Measurements from ENCODE around the gene PLEKHO1.
A peak's percentile ranks its signal among the peaks of the same experiment; 100 is the strongest.

The PLEKHO1 gene

DNA sequence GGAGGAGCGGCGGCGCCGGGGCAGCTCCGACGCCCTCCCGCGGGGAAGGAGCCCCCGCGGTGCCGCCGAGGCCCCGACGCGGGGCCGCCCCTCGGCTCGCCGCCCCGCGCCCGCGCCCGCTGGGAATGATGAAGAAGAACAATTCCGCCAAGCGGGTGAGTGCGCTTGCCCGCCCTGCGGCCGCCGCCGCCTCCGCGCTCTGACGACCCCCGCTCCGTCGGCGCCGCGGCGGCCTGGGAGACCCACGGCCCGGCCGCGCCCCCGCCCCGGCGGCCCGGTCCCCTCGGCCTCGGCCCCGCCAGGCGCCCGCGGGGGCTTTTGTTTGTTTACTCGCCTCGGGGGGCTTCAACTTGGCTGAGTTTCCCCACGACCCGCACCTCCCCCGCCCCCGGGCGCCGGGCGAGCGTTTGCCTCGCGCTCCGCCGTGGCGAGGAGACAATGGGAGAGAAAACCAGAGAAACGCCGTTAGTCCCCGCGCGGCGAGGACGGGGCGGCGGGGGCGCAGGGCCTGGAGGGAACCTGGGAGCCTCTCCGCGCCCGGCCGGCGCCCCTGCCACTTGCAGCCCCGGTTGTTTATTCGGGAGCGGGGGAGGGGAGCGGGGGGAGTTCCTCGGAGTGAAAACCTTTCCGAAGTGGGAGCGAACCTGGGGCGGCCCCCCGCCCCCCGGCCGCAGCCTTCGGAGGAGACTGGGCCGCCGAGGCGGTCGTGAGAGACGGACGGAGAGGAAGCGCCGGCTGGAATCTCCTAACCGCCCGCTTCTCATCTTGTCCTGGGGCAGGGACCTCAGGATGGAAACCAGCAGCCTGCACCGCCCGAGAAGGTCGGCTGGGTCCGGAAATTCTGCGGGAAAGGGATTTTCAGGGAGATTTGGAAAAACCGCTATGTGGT, 661 bp downstream of the PLEKHO1 start:
- DNase-seq, result no peak

GRCh38 chr1:150151291-150152181, 1.8 kb downstream of the PLEKHO1 start:
- no peak for DNase-seq

- no peak for DNase-seq
Observed at GRCh38 chr1:150152182-150152536, 2.4 kb downstream of the PLEKHO1 start.

- no peak for DNase-seq
Observed at GRCh38 chr1:150152772-150153456, 3.2 kb downstream of the PLEKHO1 start.

GRCh38 chr1:150154143-150154542, 4.4 kb downstream of the PLEKHO1 start:
- no peak for DNase-seq

DNA sequence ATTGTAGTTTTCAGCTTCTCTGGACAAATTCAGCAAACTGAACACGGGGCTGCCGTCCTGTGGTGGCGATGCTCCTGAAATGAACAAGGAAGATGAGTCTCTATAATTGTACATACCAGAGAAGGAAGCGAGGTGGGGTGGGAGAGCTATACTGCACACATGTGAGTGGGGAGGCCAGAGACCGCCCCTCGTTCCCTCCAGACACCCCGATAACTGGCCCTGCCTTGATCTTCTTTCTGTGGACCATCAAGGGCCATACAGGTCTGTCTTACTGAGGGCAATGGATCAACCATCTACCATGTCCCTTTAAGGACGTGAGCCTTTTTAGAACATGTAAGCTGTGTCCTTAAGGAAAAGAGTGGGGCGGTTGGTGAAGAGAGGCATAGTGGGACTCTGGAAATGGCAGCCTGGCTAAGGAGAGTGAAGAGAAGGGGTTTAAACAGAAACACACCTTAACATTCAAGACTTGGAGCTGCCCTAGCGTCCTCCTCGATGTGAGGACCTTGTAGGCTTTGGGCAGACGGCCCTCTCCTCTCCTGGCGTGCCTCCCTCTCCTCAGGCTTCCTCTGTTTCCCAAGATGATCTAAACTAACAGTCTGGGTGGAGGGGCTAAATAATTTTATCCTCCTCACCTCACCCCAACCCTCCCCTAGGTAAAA, 5.8 kb downstream of the PLEKHO1 start:
- DNase-seq, result no peak

DNA sequence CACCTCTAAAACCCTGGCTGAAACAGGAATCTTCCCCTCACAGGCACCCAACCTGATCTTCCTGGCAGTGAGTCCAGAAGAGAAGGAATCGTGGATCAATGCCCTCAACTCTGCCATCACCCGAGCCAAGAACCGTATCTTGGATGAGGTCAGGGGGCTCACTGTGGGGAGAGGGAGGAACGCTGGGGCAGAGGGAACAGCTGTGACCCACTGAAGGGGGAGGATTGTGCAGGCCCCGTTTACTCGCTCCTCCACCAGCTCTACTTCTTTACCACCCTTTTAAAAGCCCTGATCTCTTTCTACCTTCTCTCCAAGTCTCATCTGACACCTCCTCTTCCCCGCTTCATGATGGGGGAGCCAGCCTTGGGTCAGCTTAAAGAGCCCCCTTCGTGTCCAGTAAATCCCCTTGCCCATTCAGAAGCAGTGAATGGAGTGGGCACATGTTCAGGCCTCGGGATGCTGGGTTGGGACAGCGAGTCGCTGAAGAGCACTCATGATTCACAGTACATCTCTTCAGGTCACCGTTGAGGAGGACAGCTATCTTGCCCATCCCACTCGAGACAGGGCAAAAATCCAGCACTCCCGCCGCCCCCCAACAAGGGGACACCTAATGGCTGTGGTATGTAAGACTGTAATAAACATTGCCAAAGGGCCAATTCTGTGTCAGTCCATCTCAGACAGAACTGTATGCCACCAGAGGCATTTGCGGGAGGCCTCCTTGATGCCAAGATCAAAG, 7.3 kb downstream of the PLEKHO1 start:
- DNase-seq, result no peak

DNA sequence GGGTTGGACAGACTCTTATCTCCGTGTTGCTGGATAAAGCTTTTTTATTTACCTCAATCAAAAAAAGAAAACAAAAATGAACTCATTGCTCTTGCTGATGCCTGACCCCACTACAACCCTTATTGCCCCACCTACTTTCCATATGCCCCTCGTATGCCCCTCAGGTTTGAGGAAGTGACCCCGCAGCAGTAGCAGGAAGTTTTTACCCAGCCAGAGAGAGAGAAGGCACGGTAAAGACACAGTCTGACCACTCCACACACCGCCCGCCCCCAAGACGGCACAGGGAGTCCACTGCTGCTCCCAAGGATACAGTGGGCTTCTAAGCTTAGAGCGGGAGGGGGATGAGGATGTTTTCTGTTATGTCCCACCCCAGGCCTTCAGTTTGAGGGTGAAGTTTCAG, 9.8 kb downstream of the PLEKHO1 start:
- no peak for DNase-seq

DNA sequence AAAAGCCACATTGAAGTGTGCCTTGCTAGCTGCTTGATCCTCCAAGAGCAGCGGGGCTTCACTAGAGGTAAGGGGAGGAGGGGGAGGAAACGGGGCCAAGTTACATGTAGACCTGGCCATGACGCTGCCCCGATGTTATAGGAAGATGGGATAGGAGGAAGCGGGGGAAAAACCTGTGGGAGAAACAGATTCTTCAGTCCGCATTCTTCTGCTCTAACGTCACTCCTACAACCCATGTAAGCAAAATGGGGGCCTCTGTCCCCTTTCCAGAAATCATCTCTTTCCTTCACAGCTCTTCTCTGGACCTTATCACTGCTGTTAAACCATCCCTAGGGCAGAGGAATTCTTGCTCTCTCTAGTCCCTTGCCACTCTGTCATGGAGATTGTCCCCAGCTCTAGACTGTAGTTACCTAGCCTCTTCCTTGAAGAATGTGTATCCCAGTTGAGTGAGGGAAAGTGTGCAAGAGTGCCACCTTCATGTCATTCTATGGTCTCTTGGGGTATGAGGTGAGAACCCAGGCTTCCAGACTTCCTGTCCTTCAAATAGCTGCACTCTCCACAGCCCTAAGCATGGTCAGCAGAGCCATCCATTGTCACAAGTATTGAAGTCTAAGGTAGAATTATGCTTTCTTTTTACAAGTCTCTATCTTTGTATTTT, 11.4 kb downstream of the PLEKHO1 start:
- no peak for DNase-seq

GRCh38 chr1:150161747-150162581, 12.2 kb downstream of the PLEKHO1 start:
- DNase-seq, result no peak

DNA sequence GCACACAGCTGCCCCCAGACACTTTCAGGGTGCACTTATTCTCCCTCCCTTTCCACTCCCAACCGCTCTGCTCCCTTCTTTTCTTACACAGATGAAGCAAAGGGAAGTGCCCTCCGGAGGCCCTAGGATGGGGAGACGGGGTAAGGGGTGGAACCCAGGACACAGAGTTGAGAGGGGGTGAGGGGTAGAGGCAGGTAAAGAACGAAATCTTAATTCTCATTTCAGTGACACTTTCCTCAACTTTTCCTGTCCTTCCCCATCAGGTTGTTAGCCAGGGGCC, 12.8 kb downstream of the PLEKHO1 start:
- no peak for DNase-seq

DNA sequence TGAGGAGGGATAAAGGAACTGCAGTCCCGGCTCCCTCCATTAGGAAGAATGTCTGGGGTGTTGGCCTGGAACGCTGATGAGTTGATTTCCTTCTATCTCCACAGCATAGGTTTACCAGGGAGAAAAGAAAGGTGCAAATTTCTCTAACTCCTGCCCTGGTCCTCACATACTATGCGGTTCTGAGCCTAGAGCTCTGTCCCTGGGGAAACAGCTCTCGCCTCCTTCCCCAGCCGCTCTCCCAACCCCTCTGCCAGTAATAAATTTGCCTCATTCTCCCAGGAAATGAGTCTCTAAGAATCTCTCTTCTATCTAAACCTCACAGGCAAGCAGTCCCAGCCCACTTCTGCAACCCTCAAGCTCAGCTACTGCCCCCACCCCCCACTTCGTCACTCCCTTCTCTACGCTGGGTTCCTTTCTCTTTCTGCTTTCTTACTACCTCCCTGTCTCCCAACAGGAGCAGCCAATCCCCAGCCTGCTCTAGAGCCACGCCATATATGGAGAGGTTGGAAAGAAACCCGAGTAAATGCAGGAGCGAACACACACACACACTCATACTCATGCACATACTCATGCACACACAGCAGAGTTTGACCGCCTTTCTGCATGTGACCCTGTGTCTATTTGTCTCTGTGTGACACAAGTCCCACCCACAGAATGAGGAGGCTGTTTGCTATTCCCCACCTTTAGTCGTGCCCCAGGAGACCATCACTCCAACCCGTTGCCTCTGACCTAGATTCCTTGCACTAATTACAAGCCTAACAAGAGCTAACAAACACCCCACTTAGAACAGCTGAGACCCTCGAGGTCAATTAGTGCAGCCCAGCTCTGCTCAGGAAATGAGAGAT, 13.4 kb downstream of the PLEKHO1 start:
- DNase-seq, result peak; percentile 97

DNA sequence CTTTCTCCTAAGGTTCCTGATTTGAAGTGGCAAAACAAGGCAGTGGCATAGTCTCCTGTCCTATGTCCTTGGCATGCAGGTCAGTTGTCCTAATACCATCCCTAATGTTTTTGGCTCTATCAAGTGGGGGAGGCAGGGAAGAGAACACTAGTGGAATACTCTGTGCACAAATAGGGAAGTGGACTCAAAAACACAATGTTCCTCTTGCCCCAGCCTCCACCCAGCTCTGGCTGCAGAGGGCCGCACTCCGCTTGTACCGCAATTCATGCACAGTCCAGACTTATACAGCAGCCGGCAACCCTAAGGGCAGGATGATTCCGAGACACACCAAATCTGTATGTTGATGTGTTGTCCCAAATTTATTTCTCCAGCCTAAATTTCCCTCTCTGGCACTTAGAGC, 14.5 kb downstream of the PLEKHO1 start:
- no peak for DNase-seq

- no peak for DNase-seq
Observed at GRCh38 chr1:150164779-150165178, 15.1 kb downstream of the PLEKHO1 start.

DNA sequence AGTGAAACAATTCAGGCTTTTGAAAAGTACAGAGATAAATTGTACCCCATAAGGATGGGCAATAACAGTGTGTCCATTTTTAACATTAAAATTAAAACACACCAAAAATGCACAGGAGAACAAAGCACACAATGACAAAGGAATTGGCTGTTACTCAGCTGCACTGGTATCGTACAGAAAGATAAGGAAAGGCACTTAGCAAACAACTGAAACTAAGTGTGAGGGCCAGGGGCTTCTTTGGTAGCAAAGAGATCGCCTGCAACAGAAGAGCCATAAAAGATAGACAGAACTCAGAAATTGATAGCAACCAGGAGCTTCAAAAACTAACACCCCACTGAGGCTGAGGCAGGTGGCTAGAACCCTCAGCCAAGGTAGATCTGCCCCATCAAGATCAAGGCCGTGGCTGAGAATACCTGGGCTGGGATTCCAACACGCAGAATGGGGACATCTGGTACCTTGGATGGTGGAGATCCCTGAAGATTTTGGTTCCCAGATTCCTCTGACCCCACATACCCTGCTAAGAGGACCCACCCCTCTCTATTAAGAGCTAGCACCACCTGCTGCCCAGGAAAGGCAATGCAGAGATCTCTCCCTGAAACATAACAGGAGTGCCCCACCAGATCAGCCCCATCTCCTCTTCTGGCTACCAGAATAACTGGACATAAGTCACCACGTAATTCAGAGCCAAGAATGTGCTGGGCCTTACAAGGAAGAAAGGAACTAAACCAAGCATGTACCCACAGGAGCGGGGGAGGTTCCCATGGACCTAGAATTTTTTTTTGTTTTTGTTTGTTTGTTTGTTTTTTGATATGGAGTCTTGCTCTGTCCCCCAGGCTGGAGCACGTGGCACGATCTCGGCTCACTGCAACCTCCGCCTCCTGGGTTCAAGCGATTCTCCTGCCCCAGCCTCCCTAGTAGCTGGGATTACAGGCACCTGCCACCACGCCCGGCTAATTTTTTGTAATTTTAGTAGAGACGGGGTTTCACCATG, 16.2 kb downstream of the PLEKHO1 start:
- no peak for DNase-seq

DNA sequence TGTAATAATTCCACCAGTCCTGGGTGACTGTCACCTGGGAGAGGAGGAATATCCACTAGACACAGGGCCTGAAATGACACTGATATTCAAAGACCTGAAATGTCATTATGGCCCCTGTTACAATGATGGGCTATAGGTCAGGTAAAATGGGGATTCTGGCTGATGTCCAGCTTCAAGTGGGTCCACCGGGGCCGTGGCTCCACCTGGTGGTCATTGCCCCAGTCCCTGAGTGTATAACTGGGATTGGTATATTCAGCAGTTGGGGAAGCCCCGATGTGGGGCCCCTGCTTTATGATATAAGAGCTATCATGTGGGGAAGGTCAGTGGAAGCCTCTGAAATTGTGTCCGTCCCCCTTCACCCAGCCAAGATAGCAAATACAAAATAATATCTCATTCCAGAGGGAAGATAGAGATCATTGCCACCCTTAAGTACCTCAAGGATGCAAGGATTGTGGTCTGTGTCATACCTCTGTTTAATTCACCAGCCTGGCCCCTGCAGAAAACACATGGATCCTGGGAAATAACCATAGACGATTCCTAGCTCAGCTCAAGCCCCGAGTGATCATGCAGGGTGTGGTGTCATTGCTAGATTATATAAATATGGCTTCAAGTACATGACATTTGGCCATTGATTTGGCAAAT, 19.4 kb downstream of the PLEKHO1 start:
- DNase-seq, result no peak

GRCh38 chr1:150171801-150172200, 22.1 kb downstream of the PLEKHO1 start:
- no peak for DNase-seq

- no peak for DNase-seq
Observed at GRCh38 chr1:150173141-150173585, 23.4 kb downstream of the PLEKHO1 start.
